ENCODE data around the gene LOXHD1.

The LOXHD1 gene

GRCh38 chr18:46657115-46657955 lies at the start of gene LOXHD1:
Gene LOXHD1 (minus strand): TSS chr18:46657220. CDS start chr18:46657033, 187 bp downstream.
- no peak for DNase-seq (ENCODE audit: low read depth in 1 of 2, low spot score in 1 of 2)

- DNase-seq (ENCODE audit: low read depth in 1 of 2, low spot score in 1 of 2): no peak
These were observed 48.5 kb upstream of the LOXHD1 start for GRCh38 chr18:46705521-46705920.

DNA sequence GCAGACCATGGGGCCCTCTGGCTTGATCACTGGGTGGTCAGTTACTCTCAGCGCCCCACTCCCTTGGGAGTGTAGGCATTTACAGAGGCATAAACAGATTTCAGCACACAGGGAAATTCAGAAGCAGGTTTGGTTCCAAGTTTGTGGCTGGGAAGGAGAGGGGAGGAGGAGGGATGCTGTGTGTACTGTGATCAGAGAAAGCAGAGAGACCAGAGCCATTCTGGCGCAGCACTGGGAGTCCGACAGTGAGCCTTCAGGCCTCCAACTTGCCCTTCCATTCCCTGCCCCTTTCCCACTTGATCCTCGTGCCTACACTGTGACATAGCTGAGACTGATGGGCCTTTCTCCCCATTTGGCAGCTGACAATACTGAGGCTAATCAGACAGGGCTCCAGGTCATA lies 47.8 kb upstream of the LOXHD1 start:
- DNase-seq (ENCODE audit: low read depth in 1 of 2, low spot score in 1 of 2): no peak

GRCh38 chr18:46704189-46704588 lies 47.2 kb upstream of the LOXHD1 start:
- no peak for DNase-seq (ENCODE audit: low read depth in 1 of 2, low spot score in 1 of 2)

DNA sequence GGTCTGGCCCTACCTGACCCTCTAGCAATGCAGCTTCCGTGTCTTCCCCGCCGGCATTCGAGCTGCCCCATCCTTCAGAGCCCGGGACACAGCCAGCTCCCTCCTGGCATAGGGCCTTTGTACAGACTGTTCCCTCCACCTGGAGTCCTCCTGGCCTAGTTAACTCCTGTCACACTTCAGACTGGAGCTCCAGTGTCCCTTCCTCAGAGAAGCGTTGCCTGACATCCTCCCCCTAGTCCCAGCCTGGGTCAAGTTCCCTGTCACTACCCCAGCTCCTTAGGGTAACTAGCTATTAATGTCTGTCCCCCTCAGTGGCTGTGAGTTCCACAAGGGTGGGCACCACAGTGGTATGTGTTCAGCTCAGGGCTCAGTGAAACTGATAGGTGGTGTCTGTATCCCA lies 45.5 kb upstream of the LOXHD1 start:
- DNase-seq (ENCODE audit: low read depth in 1 of 2, low spot score in 1 of 2): no peak

DNA sequence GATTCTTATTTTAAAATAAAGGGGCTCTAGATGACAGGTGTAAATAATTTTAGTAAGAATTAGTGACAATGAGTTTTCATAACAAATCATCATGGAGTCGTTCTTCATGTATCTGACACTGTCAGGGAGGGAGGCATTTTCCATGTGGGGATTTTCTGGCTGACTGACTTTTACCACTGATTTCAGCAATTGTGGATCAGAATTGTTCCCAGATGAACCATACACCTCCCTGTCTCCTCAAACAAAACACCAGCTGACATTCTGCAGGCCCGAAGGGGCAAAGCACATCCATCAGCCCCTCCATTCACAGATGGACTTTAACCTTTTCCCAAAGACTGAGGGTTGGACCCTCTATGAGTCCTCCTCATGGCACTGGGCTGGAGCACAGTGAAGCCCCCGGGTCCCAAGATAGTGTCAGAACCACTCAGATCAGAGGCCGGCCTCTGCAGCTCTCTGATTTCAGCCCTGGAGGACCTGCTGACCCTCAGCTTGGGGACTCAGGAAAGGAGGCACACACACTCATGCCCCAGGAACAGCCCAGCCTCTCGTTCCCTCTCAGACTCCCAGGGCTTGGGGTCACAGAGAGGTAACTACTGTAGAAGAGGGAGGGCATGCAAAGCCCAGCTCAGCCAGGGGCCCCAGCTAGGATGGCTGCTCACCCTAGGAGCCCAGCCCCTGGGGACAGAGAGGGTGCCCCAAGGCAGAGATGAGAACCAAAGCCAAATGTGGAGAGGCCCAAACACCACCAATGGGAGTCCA lies 43.2 kb upstream of the LOXHD1 start:
- DNase-seq (ENCODE audit: low read depth in 1 of 2, low spot score in 1 of 2): no peak

GRCh38 chr18:46696702-46697101 lies 39.7 kb upstream of the LOXHD1 start:
- DNase-seq (ENCODE audit: low read depth in 1 of 2, low spot score in 1 of 2): no peak

- no peak for DNase-seq (ENCODE audit: low read depth in 1 of 2, low spot score in 1 of 2)
These were observed 39.2 kb upstream of the LOXHD1 start for GRCh38 chr18:46696268-46696667.

DNA sequence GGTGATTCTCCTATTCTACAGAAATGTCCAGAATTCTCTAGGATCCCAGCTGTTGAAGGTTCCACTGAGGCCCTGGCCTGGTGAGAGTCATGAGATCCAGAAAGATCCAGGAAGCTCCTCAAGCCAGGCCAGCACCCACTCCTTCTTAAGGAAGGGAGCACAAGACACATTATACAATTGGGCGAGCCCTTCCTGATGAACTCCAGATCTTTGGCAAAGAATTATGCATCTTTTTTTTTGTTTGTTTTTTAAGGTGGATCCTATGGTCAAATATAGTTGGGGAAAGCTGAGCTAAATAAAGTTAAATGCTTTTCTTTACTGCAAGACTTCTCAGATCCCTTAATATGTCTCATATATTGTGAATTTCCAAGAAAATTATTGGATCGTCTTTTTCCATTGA lies 37.0 kb upstream of the LOXHD1 start:
- DNase-seq (ENCODE audit: low read depth in 1 of 2, low spot score in 1 of 2): no peak

DNA sequence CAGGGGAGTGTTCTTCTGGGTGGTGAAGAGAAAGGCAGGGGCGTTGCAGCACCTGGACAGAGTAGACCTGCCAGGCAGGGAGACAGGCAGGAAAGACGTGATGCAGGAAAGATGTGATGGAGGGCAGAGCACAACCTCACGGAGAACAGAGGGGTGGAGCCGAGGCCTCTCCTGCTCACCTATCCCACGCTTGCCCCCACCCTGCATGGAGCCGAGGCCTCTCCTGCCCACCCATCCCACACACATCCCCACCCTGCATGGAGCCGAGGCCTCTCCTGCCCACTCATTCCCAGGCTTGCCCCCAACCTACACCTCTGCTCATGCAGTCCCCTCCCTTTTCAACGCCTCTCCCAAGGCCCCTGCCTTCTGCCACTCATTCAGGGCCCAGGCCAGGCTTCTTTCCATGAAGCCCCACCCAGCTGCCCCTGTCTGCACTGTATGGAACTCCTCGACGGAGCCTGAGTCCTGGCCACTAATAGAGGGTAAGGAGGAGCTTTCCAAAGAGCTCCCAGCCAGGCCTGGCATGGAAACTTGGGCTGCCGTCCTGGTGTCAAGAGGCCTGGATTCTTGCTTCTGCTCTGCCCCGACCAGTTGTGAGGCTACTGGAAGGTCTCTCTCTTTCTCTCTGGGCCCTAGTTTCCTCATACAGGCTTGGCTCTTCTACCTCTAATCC lies 32.0 kb upstream of the LOXHD1 start:
- no peak for DNase-seq (ENCODE audit: low read depth in 1 of 2, low spot score in 1 of 2)

GRCh38 chr18:46686186-46686585 lies 29.2 kb upstream of the LOXHD1 start:
- DNase-seq (ENCODE audit: low read depth in 1 of 2, low spot score in 1 of 2): no peak

DNA sequence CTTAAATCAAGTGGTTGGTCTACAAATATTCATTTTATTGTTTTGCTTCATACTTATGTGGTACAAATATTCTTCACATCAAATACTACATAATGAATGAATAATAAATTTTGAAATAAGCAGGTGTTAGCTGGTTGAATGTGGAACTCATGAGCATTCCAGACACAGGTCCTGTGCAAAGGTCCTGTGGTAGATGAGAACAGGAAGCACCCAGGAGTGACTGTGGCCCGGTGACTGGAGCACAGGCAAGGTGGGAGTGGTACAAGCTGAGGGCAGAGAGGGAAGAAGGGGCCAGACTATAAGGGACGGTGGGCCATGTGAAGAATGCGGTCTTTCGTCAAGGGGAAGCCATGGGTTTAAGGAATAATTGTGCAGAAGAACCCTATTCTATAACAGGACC lies 26.2 kb upstream of the LOXHD1 start:
- no peak for DNase-seq (ENCODE audit: low read depth in 1 of 2, low spot score in 1 of 2)

DNA sequence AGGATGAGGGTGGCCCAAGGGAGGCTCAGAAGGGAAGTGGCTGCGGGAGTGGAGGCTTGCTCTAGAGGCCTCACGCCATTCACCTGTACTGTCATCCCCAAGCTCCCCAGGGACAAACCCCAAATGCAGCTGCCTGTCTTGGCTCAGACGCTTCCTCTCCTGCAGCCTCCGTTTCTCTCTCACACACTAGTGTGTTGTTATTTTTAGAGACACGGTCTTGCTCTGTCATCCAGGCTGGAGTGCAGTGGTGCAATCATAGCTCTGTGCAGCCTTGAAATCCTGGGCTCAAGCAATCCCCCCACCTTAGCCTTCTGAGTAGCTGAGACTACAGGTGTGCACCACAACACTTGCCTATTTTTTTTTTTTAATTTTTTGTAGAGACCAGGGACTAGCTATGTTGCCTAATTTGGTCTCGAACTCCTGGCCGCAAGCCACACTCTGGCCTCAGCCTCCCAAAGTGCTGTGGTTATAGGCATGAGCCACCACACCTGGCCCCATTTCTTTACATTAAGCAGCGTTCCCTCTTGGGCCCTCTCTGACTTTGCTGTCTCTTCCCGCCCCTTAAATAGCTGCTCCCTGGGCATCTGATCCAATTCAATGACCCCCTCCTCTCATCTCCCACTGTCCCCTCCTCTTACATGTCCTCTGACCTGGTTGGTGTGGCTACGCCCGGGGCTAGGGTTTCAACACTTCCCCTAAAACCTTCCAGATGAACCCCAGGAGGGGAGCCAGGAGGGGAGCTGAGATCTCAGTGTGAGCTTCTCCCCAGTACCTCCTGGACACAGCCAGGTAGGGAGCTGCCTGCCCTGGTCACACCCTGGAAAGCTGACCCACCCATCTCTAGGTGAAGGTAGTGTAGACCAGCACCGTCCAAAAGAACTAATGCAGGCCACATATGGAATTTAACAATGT lies 24.0 kb upstream of the LOXHD1 start:
- DNase-seq (ENCODE audit: low read depth in 1 of 2, low spot score in 1 of 2): no peak

GRCh38 chr18:46679846-46680598 lies 23.0 kb upstream of the LOXHD1 start:
- DNase-seq (ENCODE audit: low read depth in 1 of 2, low spot score in 1 of 2): no peak

GRCh38 chr18:46678785-46679399 lies 21.9 kb upstream of the LOXHD1 start:
- DNase-seq (ENCODE audit: low read depth in 1 of 2, low spot score in 1 of 2): no peak

GRCh38 chr18:46678041-46678440 lies 21.0 kb upstream of the LOXHD1 start:
- no peak for DNase-seq (ENCODE audit: low read depth in 1 of 2, low spot score in 1 of 2)

DNA sequence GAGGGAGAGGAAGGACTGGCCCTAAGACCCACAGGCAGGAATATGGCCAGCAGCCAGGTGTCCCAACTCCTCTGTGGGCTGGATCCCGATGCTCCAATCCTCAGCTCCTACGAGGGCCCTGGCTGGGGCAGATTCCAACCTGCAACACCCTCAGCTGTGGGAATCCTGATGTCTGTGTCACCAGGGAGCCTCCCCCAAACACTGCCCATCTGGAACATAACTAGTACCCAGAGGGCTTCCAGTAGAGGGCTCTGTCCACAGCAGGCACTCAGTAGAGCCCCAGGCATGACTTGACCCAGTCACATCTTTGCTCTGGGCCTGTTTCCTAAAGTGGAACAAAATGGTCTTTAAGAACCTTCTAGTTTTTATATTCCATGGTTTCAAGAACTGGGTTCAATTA lies 20.6 kb upstream of the LOXHD1 start:
- no peak for DNase-seq (ENCODE audit: low read depth in 1 of 2, low spot score in 1 of 2)

DNA sequence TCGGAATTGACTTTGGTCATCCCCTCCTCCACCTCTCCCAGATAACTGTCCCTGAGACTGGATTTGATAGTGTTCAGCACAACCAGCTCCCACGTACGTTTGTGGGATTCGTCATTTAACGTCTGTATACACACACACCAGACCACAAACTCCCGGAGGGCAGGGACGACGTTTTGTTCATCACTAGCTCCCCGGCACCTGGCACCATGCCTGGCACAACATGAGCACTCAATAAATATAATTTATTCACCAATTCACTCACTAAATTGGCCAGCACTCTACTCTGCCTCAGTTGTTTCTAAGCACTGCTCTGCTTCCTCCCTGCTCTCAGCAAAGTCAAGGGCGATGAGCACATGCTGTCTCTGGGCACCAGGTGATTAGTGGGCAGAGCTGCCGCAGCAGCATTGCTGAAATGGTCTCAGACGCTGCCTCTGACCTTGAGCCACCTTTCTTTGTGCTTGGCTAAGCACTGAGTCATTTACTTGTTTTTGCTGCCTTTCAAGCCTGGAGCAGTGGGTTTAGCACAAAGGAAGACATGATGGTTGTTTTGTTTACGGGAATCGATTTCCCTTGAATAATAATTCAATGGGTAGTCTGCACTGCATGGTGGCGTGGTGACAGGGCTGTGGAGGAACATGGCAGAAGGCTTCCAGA lies 19.3 kb upstream of the LOXHD1 start:
- DNase-seq (ENCODE audit: low read depth in 1 of 2, low spot score in 1 of 2): no peak

- no peak for DNase-seq (ENCODE audit: low read depth in 1 of 2, low spot score in 1 of 2)
These were observed 18.1 kb upstream of the LOXHD1 start for GRCh38 chr18:46675112-46675511.

All from activated CD4-positive, alpha-beta T cell treated with anti-CD3 and anti-CD28 coated beads, Interleukin-2, amount 50 U/mL, for 24 hours (primary cell).